ENCODE results near the gene GYPC.

DNA sequence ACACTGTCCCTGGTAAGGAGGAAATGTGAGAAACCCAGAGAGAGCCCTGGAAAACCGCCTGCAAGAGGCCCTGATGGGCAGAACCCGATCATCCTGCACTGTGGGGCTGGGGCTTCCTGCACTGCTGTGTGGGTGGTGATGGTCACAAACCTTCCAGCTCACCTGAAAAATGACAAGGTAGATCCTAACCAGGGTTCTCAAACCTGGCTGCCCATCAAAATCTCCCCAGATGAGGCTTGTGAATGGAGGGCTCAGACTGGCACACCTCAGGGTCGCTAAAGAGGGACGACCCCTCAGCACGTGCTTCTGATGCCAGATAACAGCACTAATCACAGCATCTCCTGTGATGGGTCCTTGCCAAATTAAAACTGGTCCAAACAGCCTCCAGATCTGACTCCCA, 74.7 kb downstream of the GYPC start:
- TF ChIP-seq, protein P1, sequence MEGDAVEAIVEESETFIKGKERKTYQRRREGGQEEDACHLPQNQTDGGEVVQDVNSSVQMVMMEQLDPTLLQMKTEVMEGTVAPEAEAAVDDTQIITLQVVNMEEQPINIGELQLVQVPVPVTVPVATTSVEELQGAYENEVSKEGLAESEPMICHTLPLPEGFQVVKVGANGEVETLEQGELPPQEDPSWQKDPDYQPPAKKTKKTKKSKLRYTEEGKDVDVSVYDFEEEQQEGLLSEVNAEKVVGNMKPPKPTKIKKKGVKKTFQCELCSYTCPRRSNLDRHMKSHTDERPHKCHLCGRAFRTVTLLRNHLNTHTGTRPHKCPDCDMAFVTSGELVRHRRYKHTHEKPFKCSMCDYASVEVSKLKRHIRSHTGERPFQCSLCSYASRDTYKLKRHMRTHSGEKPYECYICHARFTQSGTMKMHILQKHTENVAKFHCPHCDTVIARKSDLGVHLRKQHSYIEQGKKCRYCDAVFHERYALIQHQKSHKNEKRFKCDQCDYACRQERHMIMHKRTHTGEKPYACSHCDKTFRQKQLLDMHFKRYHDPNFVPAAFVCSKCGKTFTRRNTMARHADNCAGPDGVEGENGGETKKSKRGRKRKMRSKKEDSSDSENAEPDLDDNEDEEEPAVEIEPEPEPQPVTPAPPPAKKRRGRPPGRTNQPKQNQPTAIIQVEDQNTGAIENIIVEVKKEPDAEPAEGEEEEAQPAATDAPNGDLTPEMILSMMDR (IDR thresholded peaks at IDR 0.05) = no peak
- no peak for TF ChIP-seq POLR2A (IDR thresholded peaks at IDR 0.05)
